Activated CD4-positive, alpha-beta T cell treated with anti-CD3 and anti-CD28 coated beads, Interleukin-2, Interleukin-6, amounts not matched to agents 100 ng/mL and 50 ng/mL, durations not matched to agents 16 hours and 8 hours (primary cell): ENCODE data around the gene IL3RA.
"Not testable (repeated sequence)": the region's sequence is repeated elsewhere in the genome, so short reads cannot be mapped to it uniquely, and the experiment has no call there.

Experiments used
- DNase-seq: peaks from one replicate; pipeline ENCODE4 v3.0.0-alpha.2; 2020

IL3RA gene

DNA sequence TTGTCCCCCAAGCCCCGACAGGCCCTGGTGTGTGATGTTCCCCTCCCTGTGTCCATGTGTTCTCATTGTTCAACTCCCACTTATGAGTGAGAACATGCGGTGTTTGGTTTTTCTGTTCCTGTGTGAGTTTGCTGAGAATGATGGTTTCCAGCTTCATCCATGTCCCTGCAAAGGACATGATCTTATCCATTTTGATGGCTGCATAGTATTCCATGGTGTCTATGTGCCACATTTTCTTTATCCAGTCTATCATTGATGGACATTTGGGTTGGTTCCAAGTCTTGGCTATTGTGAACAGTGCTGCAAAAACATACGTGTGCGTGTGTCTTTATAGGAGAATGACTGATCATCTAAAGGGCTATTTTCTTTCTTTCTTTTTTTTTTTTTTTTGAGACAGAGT lies 4.2 kb upstream of the IL3RA start:
- DNase-seq = not testable (repeated sequence)

DNA sequence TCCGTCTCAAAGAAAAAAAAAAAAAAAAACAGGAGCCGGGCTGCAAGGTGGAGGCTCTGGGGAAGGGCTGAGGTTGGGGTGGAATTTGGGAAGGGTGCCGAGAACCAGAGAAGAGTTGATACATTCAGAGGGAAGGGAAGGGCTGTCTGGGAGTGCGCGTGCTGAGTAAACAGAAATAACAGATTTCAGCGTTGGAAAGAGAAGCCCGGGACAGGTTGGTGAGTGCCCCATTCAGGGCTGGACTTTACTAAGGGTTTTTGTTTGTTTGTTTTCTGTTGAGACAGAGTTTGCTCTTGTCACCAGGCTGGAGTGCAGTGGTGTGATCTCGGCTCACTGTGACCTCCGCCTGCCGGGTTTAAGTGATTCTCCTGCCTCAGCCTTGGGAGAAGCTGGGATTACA lies 1.7 kb upstream of the IL3RA start:
- DNase-seq = no peak

DNA sequence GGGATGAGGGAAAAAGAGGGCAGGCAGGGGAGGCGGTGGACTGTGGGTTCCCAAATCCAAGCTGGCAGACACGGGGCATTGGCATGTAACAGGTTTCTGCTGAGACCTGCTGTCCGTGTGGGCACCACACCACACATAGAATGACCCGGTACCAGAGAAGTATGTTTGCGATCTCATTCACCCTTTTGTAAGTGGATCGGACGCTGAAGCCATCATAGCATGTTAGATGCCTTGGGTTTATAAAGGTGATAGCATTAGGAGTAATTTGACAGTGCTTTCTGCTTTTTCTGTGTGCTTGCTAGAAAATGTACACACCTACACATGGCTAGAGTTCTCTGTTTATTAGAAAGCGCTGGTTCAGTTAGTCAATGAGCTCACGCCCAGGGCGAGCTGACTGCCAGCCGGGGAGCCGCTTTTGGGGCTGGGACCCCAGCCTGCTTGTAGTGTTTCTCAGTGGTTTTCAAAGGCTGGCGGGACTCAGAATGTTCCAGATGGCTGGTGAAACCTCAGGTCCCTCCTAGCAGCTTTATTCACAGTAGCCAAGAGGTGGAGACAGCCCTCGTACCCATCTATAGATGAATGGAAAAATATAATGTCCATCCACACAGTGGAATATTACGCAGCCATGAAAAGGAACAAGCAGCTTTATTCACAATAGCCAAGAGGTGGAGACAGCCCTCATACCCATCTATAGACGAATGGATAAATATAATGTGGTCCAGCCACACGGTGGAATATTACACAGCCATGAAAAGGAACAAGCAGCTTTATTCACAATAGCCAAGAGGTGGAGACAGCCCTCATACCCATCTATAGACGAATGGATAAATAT lies 579 bp downstream of the IL3RA start:
- DNase-seq = peak; percentile 17

- DNase-seq = no peak
Observed at GRCh38 chrX:1341545-1342184, 5.1 kb downstream of the IL3RA start.

GRCh38 chrX:1349606-1350005 lies 13.0 kb downstream of the IL3RA start:
- DNase-seq = not testable (repeated sequence)

DNA sequence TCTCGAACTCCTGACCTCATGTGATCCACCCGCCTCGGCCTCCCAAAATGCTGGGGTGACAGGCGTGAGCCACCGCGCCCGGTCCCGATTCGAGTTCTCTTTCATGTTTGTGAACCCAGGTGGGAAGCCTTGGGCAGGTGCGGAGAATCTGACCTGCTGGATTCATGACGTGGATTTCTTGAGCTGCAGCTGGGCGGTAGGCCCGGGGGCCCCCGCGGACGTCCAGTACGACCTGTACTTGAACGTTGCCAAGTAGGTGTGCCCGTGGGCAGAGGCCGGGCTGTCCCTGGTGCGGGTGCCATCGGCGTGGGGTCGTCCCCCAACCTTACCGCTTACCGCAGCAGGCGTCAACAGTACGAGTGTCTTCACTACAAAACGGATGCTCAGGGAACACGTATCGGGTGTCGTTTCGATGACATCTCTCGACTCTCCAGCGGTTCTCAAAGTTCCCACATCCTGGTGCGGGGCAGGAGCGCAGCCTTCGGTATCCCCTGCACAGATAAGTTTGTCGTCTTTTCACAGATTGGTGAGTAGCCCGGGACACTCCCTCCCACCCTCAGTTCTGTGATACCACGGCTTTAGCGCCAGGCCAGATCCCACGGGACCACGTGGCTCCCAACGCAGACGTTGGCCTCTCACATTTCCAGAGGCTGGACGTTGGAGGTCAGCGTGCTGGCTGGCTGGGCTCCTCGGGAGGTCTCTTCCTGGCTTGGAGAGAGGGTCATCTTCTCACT lies 15.6 kb downstream of the IL3RA start:
- DNase-seq = no peak

DNA sequence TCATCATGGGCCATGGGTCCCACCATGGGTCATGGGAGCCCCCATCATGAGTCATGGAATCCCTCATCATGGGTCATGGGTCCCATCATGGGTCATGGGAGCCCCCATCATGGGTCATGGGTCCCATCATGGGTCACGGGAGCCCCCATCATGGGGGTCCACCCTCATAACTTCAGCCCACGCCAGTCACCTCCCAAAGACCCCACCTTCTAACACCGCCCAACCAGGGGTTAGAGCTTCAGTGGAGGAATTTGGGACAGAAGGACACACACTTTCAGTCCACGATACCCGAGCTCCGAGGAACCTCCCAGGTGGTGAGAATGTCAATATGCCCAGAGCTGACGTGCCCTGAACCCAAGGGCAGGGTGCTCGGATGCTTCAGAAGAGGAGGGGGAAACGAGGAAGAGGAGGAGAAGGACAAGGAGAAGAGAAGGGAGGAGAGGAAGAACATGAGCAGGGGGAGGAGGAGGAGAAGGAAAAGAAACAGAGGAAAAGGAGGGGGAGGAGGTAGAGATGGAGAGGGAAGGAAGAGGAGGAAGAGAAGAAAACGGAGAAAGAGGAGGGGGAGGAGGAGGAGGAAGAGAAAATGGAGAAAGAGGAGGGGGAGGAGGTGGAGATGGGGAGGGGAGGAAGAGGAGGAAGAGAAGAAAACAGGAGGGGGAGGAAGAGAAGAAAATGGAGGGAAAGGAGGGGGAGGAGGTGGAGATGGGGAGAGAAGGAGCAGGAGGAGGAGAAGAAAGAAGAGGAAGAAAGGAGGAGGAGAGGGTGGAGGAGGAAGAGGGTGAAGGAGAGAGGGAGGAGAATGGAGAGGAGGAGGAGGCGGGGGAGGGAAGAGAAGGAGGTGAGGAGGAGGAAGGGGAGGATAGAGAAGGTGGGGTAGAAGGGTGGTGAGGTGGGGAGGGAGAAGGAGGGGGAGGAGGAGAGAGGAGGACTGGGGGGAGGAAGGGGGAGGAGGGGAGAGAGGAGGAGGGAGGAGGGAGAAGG lies 17.7 kb downstream of the IL3RA start:
- no peak for DNase-seq

GRCh38 chrX:1355131-1356046 lies 18.8 kb downstream of the IL3RA start:
- DNase-seq = no peak

DNA sequence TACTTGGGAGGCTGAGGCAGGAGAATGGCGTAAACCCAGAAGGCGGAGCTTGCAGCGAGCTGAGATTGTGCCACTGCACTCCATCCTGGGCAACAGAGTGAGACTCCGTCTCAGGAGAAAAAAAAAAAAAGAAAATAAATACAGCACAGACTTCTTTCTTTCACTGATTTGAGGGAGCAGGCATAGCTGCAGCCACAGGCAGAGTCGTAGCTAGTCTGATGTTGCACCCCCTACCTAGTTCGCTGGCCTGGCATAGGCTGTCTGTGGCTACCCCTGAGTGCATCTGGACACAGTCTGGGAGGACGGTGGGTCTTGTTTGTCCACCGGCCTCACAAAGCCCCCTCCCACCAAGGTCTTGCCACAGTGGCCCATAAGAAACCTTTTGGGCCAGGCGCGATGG lies 21.4 kb downstream of the IL3RA start:
- no peak for DNase-seq

DNA sequence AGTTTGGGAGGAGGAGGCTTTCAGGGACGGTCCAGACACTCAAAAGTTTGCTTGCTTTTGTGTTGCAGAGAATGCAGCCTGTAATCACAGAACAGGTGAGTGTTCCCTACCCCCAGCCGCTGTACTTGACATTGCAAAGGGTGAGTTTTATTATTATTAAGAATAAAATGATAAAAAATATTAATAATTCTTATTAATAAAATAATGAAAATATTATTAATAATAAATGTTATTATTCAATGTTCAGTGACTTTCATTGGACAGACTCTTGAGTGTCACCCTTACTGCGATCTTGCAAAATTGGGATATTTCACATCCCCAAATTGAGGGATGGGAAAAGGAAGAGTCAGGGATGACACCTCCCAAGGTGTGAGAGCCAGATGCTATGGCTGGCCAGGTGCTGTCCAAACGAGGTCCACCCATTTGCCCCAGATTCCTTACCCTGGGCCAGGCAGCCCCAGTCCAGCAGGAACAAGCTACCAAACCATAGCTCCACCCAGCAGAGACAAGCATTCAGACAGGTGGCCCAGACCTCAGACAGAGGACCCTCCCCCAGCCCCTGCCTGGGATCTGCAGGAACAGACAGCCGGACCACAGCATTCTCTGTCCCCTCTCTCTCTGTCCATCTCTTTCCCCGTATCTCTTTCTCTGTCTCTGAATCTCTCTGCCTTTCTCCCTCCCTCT lies 22.4 kb downstream of the IL3RA start:
- no peak for DNase-seq

- no peak for DNase-seq
Observed at GRCh38 chrX:1359477-1359873, 22.9 kb downstream of the IL3RA start.

DNA sequence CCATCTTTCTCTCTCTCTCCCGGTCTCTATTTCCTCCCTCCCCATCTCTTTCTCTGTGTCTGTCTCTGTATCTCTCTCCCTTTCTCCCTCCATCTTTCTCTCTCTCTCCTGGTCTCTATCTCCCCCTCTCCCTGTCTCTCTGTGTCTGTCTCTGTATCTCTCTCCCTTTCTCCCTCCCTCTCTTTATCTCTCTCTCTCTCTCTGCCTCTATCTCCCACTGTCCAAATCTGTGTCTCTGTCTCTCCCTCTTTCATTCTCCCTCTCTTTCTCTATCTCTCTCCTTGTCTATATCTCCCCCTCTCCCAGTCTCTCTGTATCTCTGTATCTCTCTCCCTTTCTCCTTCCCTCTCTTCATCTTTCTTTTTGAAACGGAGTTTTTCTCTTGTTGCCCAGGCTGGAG lies 23.6 kb downstream of the IL3RA start:
- no peak for DNase-seq

- no peak for DNase-seq
Observed at GRCh38 chrX:1361275-1361674, 24.7 kb downstream of the IL3RA start.

DNA sequence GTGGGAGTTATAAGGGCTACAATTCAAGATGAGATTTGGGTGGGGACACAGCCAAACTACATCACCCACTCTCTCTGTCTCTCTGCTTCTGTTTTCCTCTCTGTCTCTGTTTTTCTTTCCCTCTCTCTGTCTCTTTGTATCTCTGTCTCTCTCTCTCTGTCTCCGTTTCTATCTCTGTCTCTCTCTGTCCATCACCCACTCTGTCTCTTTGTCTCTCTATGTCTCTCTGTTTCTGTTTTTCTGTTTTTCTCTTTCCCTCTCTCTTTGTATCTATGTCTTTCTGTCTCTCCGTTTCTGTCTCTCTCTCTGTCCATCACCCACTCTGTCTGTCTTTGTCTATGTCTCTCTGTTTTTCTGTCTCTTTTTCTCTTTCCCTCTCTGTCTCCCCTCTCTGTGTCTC lies 25.3 kb downstream of the IL3RA start:
- no peak for DNase-seq

GRCh38 chrX:1366363-1366762 lies 29.8 kb downstream of the IL3RA start:
- not testable (repeated sequence) for DNase-seq

DNA sequence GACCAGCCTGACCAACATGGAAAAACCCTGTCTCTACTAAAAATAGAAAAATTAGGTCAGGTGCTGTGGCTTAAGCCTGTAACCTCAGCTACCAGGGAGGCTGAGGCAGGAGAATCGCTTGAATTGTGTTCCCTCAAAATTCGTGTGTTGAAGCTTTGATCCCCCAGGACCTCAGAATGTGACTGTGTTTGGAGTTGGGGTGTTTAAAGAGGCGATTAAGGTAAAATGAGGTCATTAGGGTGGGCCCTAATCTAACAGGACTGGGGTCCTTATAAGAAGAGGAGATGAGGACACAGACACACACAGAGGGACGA lies 31.8 kb downstream of the IL3RA start:
- DNase-seq = no peak

DNA sequence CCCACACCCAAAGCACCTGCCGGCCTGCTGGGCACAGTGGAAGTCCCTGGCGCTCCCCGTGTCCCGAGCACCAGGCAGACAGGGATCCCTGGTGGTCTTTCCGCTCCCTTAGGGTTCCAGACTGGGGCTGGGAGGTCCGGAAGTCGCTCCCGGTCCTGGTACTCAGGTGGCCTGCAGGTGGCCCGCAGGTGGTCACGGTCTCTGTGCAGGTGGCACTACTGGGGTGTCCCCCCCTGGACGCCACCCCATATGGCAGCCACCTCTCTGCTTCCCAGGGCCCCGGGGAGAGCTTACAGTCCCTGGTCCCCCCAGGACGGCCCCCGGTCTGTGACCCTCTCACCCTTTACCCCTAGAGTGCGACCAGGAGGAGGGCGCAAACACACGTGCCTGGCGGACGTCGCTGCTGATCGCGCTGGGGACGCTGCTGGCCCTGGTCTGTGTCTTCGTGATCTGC lies 41.7 kb downstream of the IL3RA start:
- no peak for DNase-seq

GRCh38 chrX:1380672-1381233 lies 44.2 kb downstream of the IL3RA start:
- DNase-seq = no peak

DNA sequence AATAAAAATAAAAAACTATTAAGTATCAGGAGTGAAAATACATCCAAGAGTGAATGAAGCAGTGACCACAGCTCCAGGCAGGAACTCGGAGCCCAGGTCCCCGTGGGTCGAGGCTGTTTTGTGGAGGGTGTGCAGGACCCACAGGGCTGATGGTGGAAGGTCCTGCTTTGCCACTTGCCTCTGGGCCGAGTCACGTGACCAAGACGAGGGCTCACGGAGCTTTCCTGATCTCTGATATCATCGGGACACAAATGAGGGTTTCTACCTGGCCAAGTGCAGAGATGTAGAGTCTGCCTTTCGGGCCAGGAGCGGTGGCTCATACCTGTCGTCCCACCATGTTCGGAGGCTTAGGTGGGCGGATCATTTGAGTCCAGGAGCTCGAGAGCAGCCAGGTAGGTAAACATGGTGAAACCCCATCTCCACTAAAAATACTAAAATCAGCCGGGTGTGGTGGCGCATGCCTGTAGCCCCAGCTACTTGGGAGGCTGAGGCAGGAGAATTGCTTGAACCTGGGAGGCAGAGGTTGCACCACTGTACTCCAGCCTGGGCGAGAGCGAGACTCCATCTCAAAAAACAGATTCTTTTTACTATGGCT lies 48.2 kb downstream of the IL3RA start:
- no peak for DNase-seq
